ENCODE results near the gene LAIR2.
"Not testable (repeated sequence)": the region's sequence is repeated elsewhere in the genome, so short reads cannot be mapped to it uniquely, and the experiment has no call there.

Gene LAIR2

DNA sequence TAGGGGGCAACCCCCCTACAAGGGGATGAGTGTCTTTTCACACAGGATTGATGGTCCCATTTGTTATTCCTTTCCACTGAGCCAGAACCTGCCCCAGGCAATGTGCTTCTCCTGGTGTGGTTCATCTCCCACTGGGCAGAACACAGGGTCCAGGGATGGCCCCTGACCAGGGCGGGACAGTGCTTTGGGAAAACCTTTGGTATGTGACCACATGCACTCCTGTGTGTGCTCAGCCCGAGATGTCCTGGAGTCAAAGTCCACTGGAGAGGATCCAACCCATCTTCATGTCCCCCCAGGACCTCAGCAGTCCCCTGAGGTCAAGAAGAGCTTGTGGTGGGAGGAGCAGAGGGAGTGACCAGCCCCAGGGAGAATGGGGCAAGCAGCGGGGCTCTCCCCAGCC lies 5.9 kb downstream of the LAIR2 start:
- not testable (repeated sequence) for H2AFZ ChIP-seq (ENCODE audit: low read length); H2BK15ac ChIP-seq (ENCODE audit: low read length); H3K23ac ChIP-seq (ENCODE audit: low read depth, low read length, poor library complexity); H3K36me3 ChIP-seq (replicated peaks in 1 of 2; ENCODE audit: control insufficient read depth in 2 of 2, insufficient read depth in 2 of 2, low read length in 2 of 2); H3K4me1 ChIP-seq (ENCODE audit: control insufficient read depth in 2 of 2, insufficient read depth in 1 of 2, low read depth in 1 of 2, low read length in 2 of 2); H3K4me2 ChIP-seq (ENCODE audit: insufficient read depth, low read length, poor library complexity, severe bottlenecking); H2BK120ac ChIP-seq (ENCODE audit: low read depth, low read length); H3K14ac ChIP-seq (ENCODE audit: low read length); H2BK5ac ChIP-seq (ENCODE audit: low read length); H2AK5ac ChIP-seq (ENCODE audit: low read depth, low read length); DNase-seq (ENCODE audit: low spot score); H3K79me1 ChIP-seq (ENCODE audit: low read depth, low read length); H2BK12ac ChIP-seq (ENCODE audit: low read length); H3K27me3 ChIP-seq (ENCODE audit: control insufficient read depth in 3 of 3, insufficient read depth in 3 of 3, low read depth in 1 of 3, low read length in 3 of 3); H3K4ac ChIP-seq (ENCODE audit: low read length); H3K18ac ChIP-seq (ENCODE audit: low read length); H3K4me3 ChIP-seq (ENCODE audit: low read length in 2 of 2); H4K91ac ChIP-seq (ENCODE audit: low read depth, low read length, poor library complexity); H3K27ac ChIP-seq (replicated peaks; ENCODE audit: low read length); H4K8ac ChIP-seq (ENCODE audit: low read depth, low read length); H3K9ac ChIP-seq (ENCODE audit: low read depth, low read length, poor library complexity)
- WGBS, 2 donors (ENCODE audit: extremely low coverage in 2 of 2, insufficient read length in 2 of 2, insufficient replicate concordance in 1 of 2), result no CpG with 5 or more reads among the region's 3 CpGs
- peaks cover 0 to 13% of the 10 kb centered on the region in 2 donors for H3K9me3 ChIP-seq (replicated peaks in 1 of 2; ENCODE audit: control insufficient read depth in 2 of 2, insufficient read depth in 1 of 2, low read depth in 1 of 2, low read length in 2 of 2)

DNA sequence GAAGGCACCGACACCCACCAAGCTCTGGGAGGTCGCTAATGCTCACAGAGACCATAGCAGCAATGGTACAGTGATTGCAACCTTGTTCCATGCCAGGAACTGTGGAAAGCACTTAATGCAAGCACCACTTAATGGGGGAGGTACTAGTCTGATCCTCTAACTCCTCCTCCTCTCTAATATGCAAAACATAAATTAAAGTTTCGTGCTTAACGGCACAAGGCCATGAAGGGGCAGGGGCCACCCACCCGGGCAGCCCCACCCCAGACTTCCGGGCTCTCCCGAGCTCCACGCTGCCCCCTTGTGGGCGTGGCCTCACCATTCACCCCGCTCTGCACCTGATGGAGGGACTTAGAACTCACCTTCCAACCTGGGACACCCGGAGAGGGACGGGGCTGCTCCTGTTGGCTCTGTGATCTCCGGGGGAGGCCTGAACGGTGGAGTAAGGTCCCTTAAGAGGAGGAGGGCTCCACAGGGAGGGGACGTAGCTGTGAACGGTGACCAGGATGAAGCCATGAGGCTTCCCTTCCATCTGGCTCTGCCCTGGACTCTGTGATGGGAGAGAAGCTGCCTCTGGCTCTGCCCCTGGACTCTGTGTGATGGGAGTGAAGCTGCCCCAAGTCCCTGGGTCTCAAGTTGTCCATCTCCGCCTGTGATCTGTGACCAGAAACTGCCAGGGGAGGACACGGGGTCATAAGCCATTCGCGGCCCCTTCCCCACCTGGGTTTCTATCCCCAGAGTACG lies 6.7 kb downstream of the LAIR2 start:
- not testable (repeated sequence) for H3K4me1 ChIP-seq (ENCODE audit: control insufficient read depth in 2 of 2, insufficient read depth in 1 of 2, low read depth in 1 of 2, low read length in 2 of 2); H2BK15ac ChIP-seq (ENCODE audit: low read length)

GRCh38 chr19:54515156-54515555 lies 12.5 kb downstream of the LAIR2 start:
- Histone ChIP-seq H2AFZ (ENCODE audit: low read length) (no peak overlapping the region), H3K18ac (ENCODE audit: low read length) (no peak overlapping the region), H2BK5ac (ENCODE audit: low read length) (no peak overlapping the region), H3K4ac (ENCODE audit: low read length) (no peak overlapping the region), H3K36me3 (replicated peaks in 1 of 2; ENCODE audit: control insufficient read depth in 2 of 2, insufficient read depth in 2 of 2, low read length in 2 of 2) (no peaks in the 10 kb centered on the region), H2BK15ac (ENCODE audit: low read length) (no peak overlapping the region), H3K14ac (ENCODE audit: low read length) (no peak overlapping the region), H4K91ac (ENCODE audit: low read depth, low read length, poor library complexity) (no peak overlapping the region), H2BK120ac (ENCODE audit: low read depth, low read length) (no peak overlapping the region), H3K4me1 (ENCODE audit: control insufficient read depth in 2 of 2, insufficient read depth in 1 of 2, low read depth in 1 of 2, low read length in 2 of 2) (no peaks in the 10 kb centered on the region), H3K4me2 (ENCODE audit: insufficient read depth, low read length, poor library complexity, severe bottlenecking) (no peak overlapping the region), H3K23ac (ENCODE audit: low read depth, low read length, poor library complexity) (no peak overlapping the region), H3K79me1 (ENCODE audit: low read depth, low read length) (no peaks in the 10 kb centered on the region), H3K27me3 (ENCODE audit: control insufficient read depth in 3 of 3, insufficient read depth in 3 of 3, low read depth in 1 of 3, low read length in 3 of 3) (no peaks in the 10 kb centered on the region), H3K9ac (ENCODE audit: low read depth, low read length, poor library complexity) (no peak overlapping the region), H3K9me3 (replicated peaks in 1 of 2; ENCODE audit: control insufficient read depth in 2 of 2, insufficient read depth in 1 of 2, low read depth in 1 of 2, low read length in 2 of 2) (peaks cover 0 to 33% of the 10 kb centered on the region in 2 donors), H3K27ac (replicated peaks; ENCODE audit: low read length) (no peak overlapping the region), H2AK5ac (ENCODE audit: low read depth, low read length) (no peak overlapping the region), H4K8ac (ENCODE audit: low read depth, low read length) (no peak overlapping the region), H2BK12ac (ENCODE audit: low read length) (no peak overlapping the region), H3K4me3 (ENCODE audit: low read length in 2 of 2) (no peak overlapping the region)
- DNase-seq (ENCODE audit: low spot score), result no peak
- WGBS, 2 donors (ENCODE audit: extremely low coverage in 2 of 2, insufficient read length in 2 of 2, insufficient replicate concordance in 1 of 2), result no CpG with 5 or more reads among the region's 3 CpGs

More for the DNA sequence above, 6.7 kb downstream of the LAIR2 start:
- not testable (repeated sequence) for H3K4ac ChIP-seq (ENCODE audit: low read length); H3K27me3 ChIP-seq (ENCODE audit: control insufficient read depth in 3 of 3, insufficient read depth in 3 of 3, low read depth in 1 of 3, low read length in 3 of 3); H2AK5ac ChIP-seq (ENCODE audit: low read depth, low read length); H4K91ac ChIP-seq (ENCODE audit: low read depth, low read length, poor library complexity); H3K4me3 ChIP-seq (ENCODE audit: low read length in 2 of 2); H3K4me2 ChIP-seq (ENCODE audit: insufficient read depth, low read length, poor library complexity, severe bottlenecking); H3K36me3 ChIP-seq (replicated peaks in 1 of 2; ENCODE audit: control insufficient read depth in 2 of 2, insufficient read depth in 2 of 2, low read length in 2 of 2); H3K9ac ChIP-seq (ENCODE audit: low read depth, low read length, poor library complexity); DNase-seq (ENCODE audit: low spot score); H3K14ac ChIP-seq (ENCODE audit: low read length); H2BK5ac ChIP-seq (ENCODE audit: low read length); H3K79me1 ChIP-seq (ENCODE audit: low read depth, low read length); H2BK120ac ChIP-seq (ENCODE audit: low read depth, low read length); H4K8ac ChIP-seq (ENCODE audit: low read depth, low read length); H3K23ac ChIP-seq (ENCODE audit: low read depth, low read length, poor library complexity); H3K27ac ChIP-seq (replicated peaks; ENCODE audit: low read length); H3K18ac ChIP-seq (ENCODE audit: low read length); H2BK12ac ChIP-seq (ENCODE audit: low read length); H2AFZ ChIP-seq (ENCODE audit: low read length)
- H3K9me3 ChIP-seq (replicated peaks in 1 of 2; ENCODE audit: control insufficient read depth in 2 of 2, insufficient read depth in 1 of 2, low read depth in 1 of 2, low read length in 2 of 2), result peaks cover 0 to 17% of the 10 kb centered on the region in 2 donors
- WGBS, 2 donors (ENCODE audit: extremely low coverage in 2 of 2, insufficient read length in 2 of 2, insufficient replicate concordance in 1 of 2), result no CpG with 5 or more reads among the region's 21 CpGs

DNA sequence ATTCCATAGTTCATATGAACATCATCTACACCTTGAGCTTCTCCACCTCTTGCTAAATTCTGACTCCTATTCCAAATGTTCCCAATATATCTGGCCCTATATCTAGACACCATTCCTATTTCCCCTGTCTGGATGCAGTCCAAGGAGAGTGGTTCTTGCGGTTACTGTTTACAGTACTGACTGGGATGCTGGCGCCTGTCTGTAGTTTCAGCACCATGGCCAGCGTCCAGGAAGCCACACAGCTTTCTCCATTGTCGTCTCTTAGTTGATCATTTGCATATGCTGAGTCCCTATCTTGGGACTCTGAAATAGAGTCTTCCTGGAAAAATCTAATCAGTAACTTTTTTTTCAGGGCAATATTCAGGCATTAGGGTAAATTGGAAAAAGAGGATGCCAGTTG lies 14.9 kb downstream of the LAIR2 start:
- Histone ChIP-seq H3K9me3 (replicated peaks in 1 of 2; ENCODE audit: control insufficient read depth in 2 of 2, insufficient read depth in 1 of 2, low read depth in 1 of 2, low read length in 2 of 2) (peaks cover 0 to 44% of the 10 kb centered on the region in 2 donors), H4K91ac (ENCODE audit: low read depth, low read length, poor library complexity) (no peak overlapping the region), H3K14ac (ENCODE audit: low read length) (no peak overlapping the region), H2BK5ac (ENCODE audit: low read length) (no peak overlapping the region), H3K4me3 (ENCODE audit: low read length in 2 of 2) (no peak overlapping the region), H3K27me3 (ENCODE audit: control insufficient read depth in 3 of 3, insufficient read depth in 3 of 3, low read depth in 1 of 3, low read length in 3 of 3) (peaks cover 0 to 9% (median 0%) of the 10 kb centered on the region in 3 experiments), H3K4ac (ENCODE audit: low read length) (no peak overlapping the region), H4K8ac (ENCODE audit: low read depth, low read length) (no peak overlapping the region), H3K27ac (replicated peaks; ENCODE audit: low read length) (no peak overlapping the region), H2BK12ac (ENCODE audit: low read length) (no peak overlapping the region), H3K23ac (ENCODE audit: low read depth, low read length, poor library complexity) (no peak overlapping the region), H3K4me1 (ENCODE audit: control insufficient read depth in 2 of 2, insufficient read depth in 1 of 2, low read depth in 1 of 2, low read length in 2 of 2) (no peaks in the 10 kb centered on the region), H3K4me2 (ENCODE audit: insufficient read depth, low read length, poor library complexity, severe bottlenecking) (no peak overlapping the region), H2AK5ac (ENCODE audit: low read depth, low read length) (no peak overlapping the region), H3K36me3 (replicated peaks in 1 of 2; ENCODE audit: control insufficient read depth in 2 of 2, insufficient read depth in 2 of 2, low read length in 2 of 2) (no peaks in the 10 kb centered on the region), H3K18ac (ENCODE audit: low read length) (no peak overlapping the region), H3K9ac (ENCODE audit: low read depth, low read length, poor library complexity) (no peak overlapping the region), H2AFZ (ENCODE audit: low read length) (no peak overlapping the region), H2BK120ac (ENCODE audit: low read depth, low read length) (no peak overlapping the region), H3K79me1 (ENCODE audit: low read depth, low read length) (no peaks in the 10 kb centered on the region), H2BK15ac (ENCODE audit: low read length) (no peak overlapping the region)
- DNase-seq (ENCODE audit: low spot score), result peak; percentile 1
- WGBS, 2 donors (ENCODE audit: extremely low coverage in 2 of 2, insufficient read length in 2 of 2, insufficient replicate concordance in 1 of 2), result no CpG with 5 or more reads among the region's 4 CpGs
